ENCODE data around the gene GLDN. TPM values are rescaled to one million over a fixed set of nuclear protein-coding genes. Genes with fewer than 3 reads are reported as not detected.

Gene GLDN
- total and polyA plus RNA-seq, 2 experiments from 2014 or later: 0.29 to 2.8 TPM

GRCh38 chr15:51388726-51389125 lies 47.3 kb downstream of the GLDN start:
- Histone ChIP-seq H3K4me1 (ENCODE audit: insufficient read depth) (no peaks in the 10 kb centered on the region), H3K4me2 (ENCODE audit: unreplicated experiment) (no peak overlapping the region), H3K9me2 (ENCODE audit: insufficient read depth) (no peaks in the 10 kb centered on the region), H2AFZ (no peak overlapping the region), H3F3A (ENCODE audit: insufficient read depth) (no peaks in the 10 kb centered on the region), H3K79me2 (ENCODE audit: insufficient read depth) (no peaks in the 10 kb centered on the region), H3K36me3 (ENCODE audit: low read depth) (no peaks in the 10 kb centered on the region), H4K20me1 (ENCODE audit: insufficient read depth) (no peaks in the 10 kb centered on the region), H3K4me3 (no peak overlapping the region), H3K9me3 (ENCODE audit: low read depth) (no peaks in the 10 kb centered on the region), H3K27ac (no peak overlapping the region), H3K9ac (no peak overlapping the region), H3K27me3 (replicated peaks; ENCODE audit: insufficient read depth) (no peaks in the 10 kb centered on the region)
- TF ChIP-seq EZH2 (IDR thresholded peaks at IDR 0.05; ENCODE audit: insufficient read depth, poor library complexity, severe bottlenecking) (no peak), EZH2phosphoT487 (IDR thresholded peaks at IDR 0.05; ENCODE audit: insufficient read depth, low read depth) (no peak)
- DNase-seq: no peak
- WGBS, 2 experiments (ENCODE audit: low coverage in 1 of 2, low lambda C conversion rate in 2 of 2, missing lambda C conversion rate in 2 of 2): 83 to 91% methylated on average over 7 of the region's 7 CpGs
- in situ Hi-C loops (cut with MboI): loop anchor here (10.0 to 25.0 kb wide), 2 partner anchors 224 to 451 kb away; no protein-coding TSS in a partner anchor

- Histone ChIP-seq H3K27ac (no peak overlapping the region), H3K9me2 (ENCODE audit: insufficient read depth) (no peaks in the 10 kb centered on the region), H3K9ac (no peak overlapping the region), H3K27me3 (replicated peaks; ENCODE audit: insufficient read depth) (no peaks in the 10 kb centered on the region), H3K79me2 (ENCODE audit: insufficient read depth) (no peaks in the 10 kb centered on the region), H3K36me3 (ENCODE audit: low read depth) (no peaks in the 10 kb centered on the region), H3K4me2 (ENCODE audit: unreplicated experiment) (no peak overlapping the region), H4K20me1 (ENCODE audit: insufficient read depth) (no peaks in the 10 kb centered on the region), H3F3A (ENCODE audit: insufficient read depth) (no peaks in the 10 kb centered on the region), H3K9me3 (ENCODE audit: low read depth) (no peaks in the 10 kb centered on the region), H2AFZ (no peak overlapping the region), H3K4me3 (no peak overlapping the region), H3K4me1 (ENCODE audit: insufficient read depth) (no peaks in the 10 kb centered on the region)
- in situ Hi-C loops (cut with MboI): loop anchor here (25.0 kb wide), 1 partner anchor 453 kb away; no protein-coding TSS in a partner anchor
- WGBS, 2 experiments (ENCODE audit: low coverage in 1 of 2, low lambda C conversion rate in 2 of 2, missing lambda C conversion rate in 2 of 2): 79 to 80% methylated on average over 7 of the region's 7 CpGs
- no peak for DNase-seq
- TF ChIP-seq EZH2phosphoT487 (IDR thresholded peaks at IDR 0.05; ENCODE audit: insufficient read depth, low read depth) (no peak), EZH2 (IDR thresholded peaks at IDR 0.05; ENCODE audit: insufficient read depth, poor library complexity, severe bottlenecking) (no peak)
Observed at GRCh38 chr15:51390241-51390965, 48.9 kb downstream of the GLDN start.

- TF ChIP-seq EZH2 (IDR thresholded peaks at IDR 0.05; ENCODE audit: insufficient read depth, poor library complexity, severe bottlenecking) (no peak), EZH2phosphoT487 (IDR thresholded peaks at IDR 0.05; ENCODE audit: insufficient read depth, low read depth) (no peak)
- Histone ChIP-seq H3K4me3 (no peak overlapping the region), H3F3A (ENCODE audit: insufficient read depth) (no peaks in the 10 kb centered on the region), H3K27ac (no peak overlapping the region), H4K20me1 (ENCODE audit: insufficient read depth) (no peaks in the 10 kb centered on the region), H2AFZ (no peak overlapping the region), H3K9me2 (ENCODE audit: insufficient read depth) (no peaks in the 10 kb centered on the region), H3K36me3 (ENCODE audit: low read depth) (no peaks in the 10 kb centered on the region), H3K79me2 (ENCODE audit: insufficient read depth) (no peaks in the 10 kb centered on the region), H3K4me2 (ENCODE audit: unreplicated experiment) (no peak overlapping the region), H3K9ac (no peak overlapping the region), H3K4me1 (ENCODE audit: insufficient read depth) (no peaks in the 10 kb centered on the region), H3K27me3 (replicated peaks; ENCODE audit: insufficient read depth) (no peaks in the 10 kb centered on the region), H3K9me3 (ENCODE audit: low read depth) (no peaks in the 10 kb centered on the region)
- WGBS, 2 experiments (ENCODE audit: low coverage in 1 of 2, low lambda C conversion rate in 2 of 2, missing lambda C conversion rate in 2 of 2): 65 to 73% methylated on average over 5 of the region's 5 CpGs
- DNase-seq: no peak
- in situ Hi-C loops (cut with MboI): loop anchor here (25.0 kb wide), 1 partner anchor 454 kb away; no protein-coding TSS in a partner anchor
Observed at GRCh38 chr15:51390966-51391422, 49.5 kb downstream of the GLDN start.

GRCh38 chr15:51396921-51397320 lies 55.5 kb downstream of the GLDN start:
- Histone ChIP-seq H3K4me3 (no peak overlapping the region), H3K9ac (no peak overlapping the region), H3K9me2 (ENCODE audit: insufficient read depth) (no peaks in the 10 kb centered on the region), H4K20me1 (ENCODE audit: insufficient read depth) (no peaks in the 10 kb centered on the region), H3K4me1 (ENCODE audit: insufficient read depth) (no peaks in the 10 kb centered on the region), H3F3A (ENCODE audit: insufficient read depth) (no peaks in the 10 kb centered on the region), H2AFZ (no peak overlapping the region), H3K27me3 (replicated peaks; ENCODE audit: insufficient read depth) (no peaks in the 10 kb centered on the region), H3K79me2 (ENCODE audit: insufficient read depth) (no peaks in the 10 kb centered on the region), H3K27ac (no peak overlapping the region), H3K4me2 (ENCODE audit: unreplicated experiment) (no peak overlapping the region), H3K9me3 (ENCODE audit: low read depth) (no peaks in the 10 kb centered on the region), H3K36me3 (ENCODE audit: low read depth) (no peaks in the 10 kb centered on the region)
- TF ChIP-seq EZH2 (IDR thresholded peaks at IDR 0.05; ENCODE audit: insufficient read depth, poor library complexity, severe bottlenecking): no peak
- TF ChIP-seq EZH2phosphoT487 (IDR thresholded peaks at IDR 0.05; ENCODE audit: insufficient read depth, low read depth): no peak
- 75 to 79% methylated on average over 2 of the region's 2 CpGs for WGBS, 2 experiments (ENCODE audit: low coverage in 1 of 2, low lambda C conversion rate in 2 of 2, missing lambda C conversion rate in 2 of 2)
- in situ Hi-C loops (cut with MboI): loop anchor here (25.0 kb wide), 1 partner anchor 460 kb away; no protein-coding TSS in a partner anchor
- no peak for DNase-seq

All from GM23248 (cell line).